WTC11 (cell line): ENCODE results near the gene C15orf39. TPM values are rescaled to one million over a fixed set of nuclear protein-coding genes. Genes with fewer than 3 reads are reported as not detected.

Experiments used
- ATAC-seq: fragments of 200-7000 bp; cut with Tn5 transposase; 2 replicates; pipeline ENCODE4 v1.10.0; 2021; ENCODE audit warnings: mild to moderate bottlenecking, moderate library complexity
- CTCF ChIA-PET: fragments of 300-600 bp; sonication (Branson Sonifier 250); formaldehyde crosslinking; loops from one replicate; lab custom pipeline; 2021; ENCODE audit warnings: antibody characterized with exemption; lab: Charles Lee
- POLR2A ChIA-PET: fragments of 350-600 bp; sonication (Branson Sonifier 250); formaldehyde crosslinking; loops from one replicate; lab custom pipeline; 2021; ENCODE audit warnings: antibody characterized with exemption; lab: Charles Lee
- DNase-seq: peaks from one replicate; pipeline ENCODE4 v3.0.0; 2021; ENCODE audit warnings: low spot score
- H3K27ac Mint-ChIP-seq: 2 replicates; pipeline ENCODE4 v1.8.0; 2021; ENCODE audit warnings: mixed read lengths
- H3K27me3 Mint-ChIP-seq: 2 replicates; pipeline ENCODE4 v1.8.0; 2021; ENCODE audit warnings: low read depth, mild to moderate bottlenecking, moderate library complexity, mixed read lengths
- H3K36me3 Mint-ChIP-seq: 2 replicates; pipeline ENCODE4 v1.8.0; 2021; ENCODE audit warnings: mixed read lengths
- H3K4me1 Mint-ChIP-seq: 2 replicates; pipeline ENCODE4 v1.8.0; 2022; ENCODE audit warnings: mixed read lengths
- H3K4me3 Mint-ChIP-seq: 2 replicates; pipeline ENCODE4 v1.8.0; 2021; ENCODE audit warnings: mild to moderate bottlenecking, moderate library complexity, mixed read lengths
- H3K9me3 Mint-ChIP-seq: 2 replicates; pipeline ENCODE4 v1.8.0; 2021; ENCODE audit warnings: mixed read lengths
- ELF4 ChIP-seq: sonication (generic); formaldehyde crosslinking; IDR thresholded peaks from 2 replicates; pipeline ENCODE4 v1.8.1; 2022; ENCODE audit warnings: low read depth, mild to moderate bottlenecking, moderate library complexity, missing genetic modification reagents
- EMX1 ChIP-seq: fragments of 250-450 bp; sonication (Bioruptor Pico); IDR thresholded peaks from 2 replicates; pipeline ENCODE4 v1.8.0; 2021; ENCODE audit warnings: mild to moderate bottlenecking
- FOXJ3 ChIP-seq: sonication (generic); formaldehyde crosslinking; IDR thresholded peaks from 2 replicates; pipeline ENCODE4 v1.9.0; 2021; ENCODE audit warnings: missing genetic modification reagents, mild to moderate bottlenecking, borderline replicate concordance
- FOXP1 ChIP-seq: sonication (generic); formaldehyde crosslinking; IDR thresholded peaks from 2 replicates; pipeline ENCODE4 v1.8.0; 2022; ENCODE audit warnings: missing genetic modification reagents, mild to moderate bottlenecking, moderate library complexity, borderline replicate concordance
- MYBL2 ChIP-seq: sonication (generic); formaldehyde crosslinking; IDR thresholded peaks from 2 replicates; pipeline ENCODE4 v1.8.1; 2023; ENCODE audit warnings: mild to moderate bottlenecking, moderate library complexity, missing genetic modification reagents
- NFATC4 ChIP-seq: fragments of 250-450 bp; sonication (Bioruptor Pico); IDR thresholded peaks from 2 replicates; pipeline ENCODE4 v1.9.0; 2021; ENCODE audit warnings: mild to moderate bottlenecking
- RELA ChIP-seq: sonication (generic); formaldehyde crosslinking; IDR thresholded peaks from 2 replicates; pipeline ENCODE4 v1.8.1; 2022; ENCODE audit warnings: missing genetic modification reagents, mild to moderate bottlenecking, borderline replicate concordance
- TEAD1 ChIP-seq: sonication (generic); formaldehyde crosslinking; IDR thresholded peaks from 2 replicates; pipeline ENCODE4 v1.8.0; 2022; ENCODE audit warnings: mild to moderate bottlenecking, missing genetic modification reagents
- ZNF138 ChIP-seq: sonication (generic); formaldehyde crosslinking; conservative IDR thresholded peaks from 2 replicates; pipeline ENCODE4 v1.8.1; 2022; ENCODE audit warnings: mild to moderate bottlenecking, moderate library complexity, missing genetic modification reagents
- ZNF219 ChIP-seq: sonication (generic); formaldehyde crosslinking; IDR thresholded peaks from 2 replicates; pipeline ENCODE4 v1.8.0; 2023; ENCODE audit warnings: missing genetic modification reagents, mild to moderate bottlenecking, borderline replicate concordance
- ZNF232 ChIP-seq: sonication (generic); formaldehyde crosslinking; IDR thresholded peaks from 2 replicates; pipeline ENCODE4 v1.8.0; 2022; ENCODE audit warnings: mild to moderate bottlenecking, missing genetic modification reagents
- ZNF317 ChIP-seq: sonication (generic); formaldehyde crosslinking; IDR thresholded peaks from 2 replicates; pipeline ENCODE4 v1.8.1; 2023; ENCODE audit warnings: low read depth, mild to moderate bottlenecking, moderate library complexity, missing genetic modification reagents, borderline replicate concordance
- ZNF396 ChIP-seq: fragments of 250-450 bp; sonication (Bioruptor Pico); IDR thresholded peaks from 2 replicates; pipeline ENCODE4 v1.8.0; 2021; ENCODE audit warnings: mild to moderate bottlenecking, moderate library complexity, borderline replicate concordance
- ZNF423 ChIP-seq: fragments of 250-450 bp; sonication (Bioruptor Pico); IDR thresholded peaks from 2 replicates; pipeline ENCODE4 v2.1.2; 2022; ENCODE audit warnings: mild to moderate bottlenecking, moderate library complexity
- total RNA-seq: library from RNA; stranded (reverse); gene quantifications from 3 replicates; pipeline ENCODE4 v1.2.3, GENCODE V29; 2021
- TF ChIP-seq, protein P1 (sequence below): sonication (generic); formaldehyde crosslinking; IDR thresholded peaks from 2 replicates; pipeline ENCODE4 v1.8.1; 2023; ENCODE audit warnings: mild to moderate bottlenecking, missing genetic modification reagents, moderate library complexity
- TF ChIP-seq, protein P2 (sequence below): sonication (generic); formaldehyde crosslinking; IDR thresholded peaks from 2 replicates; pipeline ENCODE4 v1.8.1; 2023; ENCODE audit warnings: mild to moderate bottlenecking, moderate library complexity, missing genetic modification reagents
- TF ChIP-seq, protein P3 (sequence below): sonication (generic); formaldehyde crosslinking; IDR thresholded peaks from 2 replicates; pipeline ENCODE4 v1.8.0; 2022; ENCODE audit warnings: mild to moderate bottlenecking, missing genetic modification reagents
- TF ChIP-seq, protein P4 (sequence below): fragments of 250-450 bp; sonication (Bioruptor Pico); IDR thresholded peaks from 2 replicates; pipeline ENCODE4 v1.9.0; 2021; ENCODE audit warnings: moderate library complexity, mild to moderate bottlenecking, inconsistent platforms, borderline replicate concordance
- TF ChIP-seq, protein P5 (sequence below): fragments of 250-450 bp; sonication (Bioruptor Pico); IDR thresholded peaks from 2 replicates; pipeline ENCODE4 v1.9.0; 2021; ENCODE audit warnings: mild to moderate bottlenecking

Gene C15orf39
- total RNA-seq, 1 experiment from 2014 or later: 52.8 TPM

DNA sequence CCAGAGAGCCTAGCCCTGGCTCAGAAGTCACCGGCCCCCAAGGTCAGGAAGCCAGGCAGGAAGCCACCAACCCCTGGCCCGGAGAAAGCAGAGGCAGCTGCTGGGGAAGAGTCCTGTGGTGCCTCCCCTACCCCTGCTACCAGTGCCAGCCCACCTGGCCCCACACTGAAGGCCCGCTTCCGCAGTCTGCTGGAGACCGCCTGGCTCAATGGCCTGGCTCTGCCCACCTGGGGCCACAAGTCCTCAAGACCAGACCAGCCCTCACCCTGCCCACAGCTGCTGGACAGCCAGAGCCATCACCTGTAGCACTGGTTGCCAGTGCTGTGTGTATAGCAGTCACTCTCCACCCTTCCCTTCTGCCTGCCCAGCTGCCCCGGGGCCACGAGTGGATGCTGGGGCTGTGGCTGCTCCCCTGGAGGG lies 9.1 kb downstream of the C15orf39 start:
- Mint-ChIP-seq H3K27ac (no peak overlapping the region), H3K27me3 (no peaks in the 10 kb centered on the region), H3K4me3 (no peak overlapping the region), H3K9me3 (no peaks in the 10 kb centered on the region), H3K4me1 (peaks cover 23% of the 10 kb centered on the region), H3K36me3 (peaks cover 43% of the 10 kb centered on the region)
- TF ChIP-seq NFATC4 (CRISPR knock-in tag): no peak
- TF ChIP-seq, protein P1, sequence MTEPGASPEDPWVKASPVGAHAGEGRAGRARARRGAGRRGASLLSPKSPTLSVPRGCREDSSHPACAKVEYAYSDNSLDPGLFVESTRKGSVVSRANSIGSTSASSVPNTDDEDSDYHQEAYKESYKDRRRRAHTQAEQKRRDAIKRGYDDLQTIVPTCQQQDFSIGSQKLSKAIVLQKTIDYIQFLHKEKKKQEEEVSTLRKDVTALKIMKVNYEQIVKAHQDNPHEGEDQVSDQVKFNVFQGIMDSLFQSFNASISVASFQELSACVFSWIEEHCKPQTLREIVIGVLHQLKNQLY (CRISPR knock-in tag): no peak
- no peak for TF ChIP-seq TEAD1 (CRISPR knock-in tag)
- 0 out of 2 replicates have a peak, but pooled peaks have one; percentile 30 for TF ChIP-seq RELA (CRISPR knock-in tag)
- ATAC-seq: no peak
- DNase-seq: no peak
- POLR2A ChIA-PET: interaction anchor here (0.6 kb wide), 1 partner anchor 160 kb away, joined by 7 read pairs; no protein-coding TSS in a partner anchor
- CTCF ChIA-PET: no interaction called here

DNA sequence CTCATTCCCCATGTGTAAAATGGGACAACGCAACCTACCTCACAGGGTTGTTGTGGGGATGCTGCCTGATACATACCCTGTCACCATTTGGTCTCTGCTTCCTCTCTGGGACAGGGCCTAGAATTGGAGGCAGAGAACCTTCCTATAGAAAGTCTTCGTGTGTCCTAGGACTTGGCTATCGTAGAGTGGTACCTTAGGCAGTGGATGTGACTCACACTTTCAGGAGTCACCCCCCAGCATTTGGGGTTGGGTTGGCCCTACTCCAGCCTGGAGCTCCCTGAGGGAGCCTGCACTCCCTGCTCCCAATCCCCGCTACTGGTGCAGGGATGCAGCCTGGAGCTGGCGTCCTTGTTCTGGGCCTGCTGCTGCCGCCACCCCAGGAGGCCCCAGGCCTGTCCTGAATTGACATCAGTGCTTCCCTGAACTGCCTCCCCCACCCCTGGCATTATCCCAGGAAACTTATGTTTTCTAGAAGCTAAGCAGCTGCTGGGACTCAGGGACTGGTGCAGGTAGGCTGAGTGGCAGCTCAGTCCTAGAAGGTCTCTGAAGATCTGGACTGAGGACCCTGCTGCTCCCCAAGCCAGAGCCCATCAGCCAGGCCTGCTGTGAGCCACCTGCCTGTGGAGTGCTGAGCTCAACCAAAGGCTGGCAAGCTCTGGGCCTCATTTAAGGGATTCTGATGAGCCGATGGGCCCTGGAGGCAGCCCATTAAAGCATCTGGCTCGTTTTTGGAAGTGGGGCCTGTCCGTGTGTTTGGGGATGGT lies 9.9 kb downstream of the C15orf39 start:
- H3K4me1 Mint-ChIP-seq: peaks cover 24% of the 10 kb centered on the region
- H3K9me3 Mint-ChIP-seq: no peaks in the 10 kb centered on the region
- TF ChIP-seq ZNF317 (no peak), NFATC4 (CRISPR knock-in tag) (no peak), ZNF232 (CRISPR knock-in tag) (no peak), EMX1 (CRISPR knock-in tag) (no peak), ZNF396 (CRISPR knock-in tag) (no peak), FOXP1 (CRISPR knock-in tag) (no peak), FOXJ3 (CRISPR knock-in tag) (no peak), ZNF423 (CRISPR knock-in tag) (no peak)
- TF ChIP-seq, protein P2, sequence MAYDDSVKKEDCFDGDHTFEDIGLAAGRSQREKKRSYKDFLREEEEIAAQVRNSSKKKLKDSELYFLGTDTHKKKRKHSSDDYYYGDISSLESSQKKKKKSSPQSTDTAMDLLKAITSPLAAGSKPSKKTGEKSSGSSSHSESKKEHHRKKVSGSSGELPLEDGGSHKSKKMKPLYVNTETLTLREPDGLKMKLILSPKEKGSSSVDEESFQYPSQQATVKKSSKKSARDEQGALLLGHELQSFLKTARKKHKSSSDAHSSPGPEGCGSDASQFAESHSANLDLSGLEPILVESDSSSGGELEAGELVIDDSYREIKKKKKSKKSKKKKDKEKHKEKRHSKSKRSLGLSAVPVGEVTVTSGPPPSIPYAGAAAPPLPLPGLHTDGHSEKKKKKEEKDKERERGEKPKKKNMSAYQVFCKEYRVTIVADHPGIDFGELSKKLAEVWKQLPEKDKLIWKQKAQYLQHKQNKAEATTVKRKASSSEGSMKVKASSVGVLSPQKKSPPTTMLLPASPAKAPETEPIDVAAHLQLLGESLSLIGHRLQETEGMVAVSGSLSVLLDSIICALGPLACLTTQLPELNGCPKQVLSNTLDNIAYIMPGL (CRISPR knock-in tag): no peak
- TF ChIP-seq, protein P3, sequence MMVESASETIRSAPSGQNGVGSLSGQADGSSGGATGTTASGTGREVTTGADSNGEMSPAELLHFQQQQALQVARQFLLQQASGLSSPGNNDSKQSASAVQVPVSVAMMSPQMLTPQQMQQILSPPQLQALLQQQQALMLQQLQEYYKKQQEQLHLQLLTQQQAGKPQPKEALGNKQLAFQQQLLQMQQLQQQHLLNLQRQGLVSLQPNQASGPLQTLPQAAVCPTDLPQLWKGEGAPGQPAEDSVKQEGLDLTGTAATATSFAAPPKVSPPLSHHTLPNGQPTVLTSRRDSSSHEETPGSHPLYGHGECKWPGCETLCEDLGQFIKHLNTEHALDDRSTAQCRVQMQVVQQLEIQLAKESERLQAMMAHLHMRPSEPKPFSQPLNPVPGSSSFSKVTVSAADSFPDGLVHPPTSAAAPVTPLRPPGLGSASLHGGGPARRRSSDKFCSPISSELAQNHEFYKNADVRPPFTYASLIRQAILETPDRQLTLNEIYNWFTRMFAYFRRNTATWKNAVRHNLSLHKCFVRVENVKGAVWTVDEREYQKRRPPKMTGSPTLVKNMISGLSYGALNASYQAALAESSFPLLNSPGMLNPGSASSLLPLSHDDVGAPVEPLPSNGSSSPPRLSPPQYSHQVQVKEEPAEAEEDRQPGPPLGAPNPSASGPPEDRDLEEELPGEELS (CRISPR knock-in tag): no peak
- TF ChIP-seq, all 79 proteins: peak for 0
- H3K36me3 Mint-ChIP-seq: peaks cover 40% of the 10 kb centered on the region
- H3K27me3 Mint-ChIP-seq: no peaks in the 10 kb centered on the region
- CTCF ChIA-PET: interaction anchor here (0.5 kb wide), 1 partner anchor 168 kb away, joined by 3 read pairs; no protein-coding TSS in a partner anchor
- H3K27ac Mint-ChIP-seq: no peak overlapping the region
- no peak overlapping the region for H3K4me3 Mint-ChIP-seq
- no peak for ATAC-seq
- POLR2A ChIA-PET: interaction anchor here (1.0 kb wide), 1 partner anchor 175 kb away, joined by 4 read pairs; no protein-coding TSS in a partner anchor
- DNase-seq: no peak

DNA sequence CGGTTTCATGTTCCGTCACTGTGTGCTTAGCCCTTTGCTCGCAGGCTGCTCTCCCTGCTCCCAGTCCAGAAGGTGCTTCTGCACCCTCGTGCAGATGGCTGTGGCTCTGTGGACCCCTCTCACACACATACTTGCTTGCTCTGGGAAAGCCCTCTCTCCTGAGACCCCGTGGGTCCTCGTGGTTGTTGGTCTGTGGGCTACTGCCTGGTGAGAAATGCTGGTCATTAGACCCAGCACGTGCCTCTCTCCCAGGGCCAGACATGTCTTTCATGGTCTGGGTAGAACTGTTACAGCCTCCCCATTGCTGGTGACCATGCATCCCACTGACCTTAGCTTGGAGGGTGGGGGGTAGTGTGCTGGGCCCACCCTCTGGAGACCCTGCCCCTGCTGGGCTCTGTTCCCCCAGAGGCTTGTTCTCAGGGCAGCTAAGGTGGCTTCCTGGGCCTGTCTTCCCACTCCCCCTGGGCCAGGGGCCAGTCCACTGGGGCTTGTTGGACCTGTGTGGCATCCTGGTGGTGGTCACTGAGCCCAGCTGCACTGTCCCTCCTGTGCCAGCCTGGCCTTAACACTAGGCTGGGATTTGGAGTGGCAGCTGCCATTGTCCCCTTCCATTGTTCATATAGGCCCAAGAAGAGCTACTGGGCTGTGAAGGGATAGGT lies 10.6 kb downstream of the C15orf39 start:
- ChIA-PET CTCF (interaction anchor here (0.5 kb wide), 1 partner anchor 169 kb away, joined by 3 read pairs; no protein-coding TSS in a partner anchor), POLR2A (interaction anchor here (1.0 to 1.3 kb wide), 2 partner anchors 12 to 176 kb away, joined by 3 to 4 read pairs; no protein-coding TSS in a partner anchor)
- Mint-ChIP-seq H3K4me1 (peaks cover 24% of the 10 kb centered on the region), H3K9me3 (no peaks in the 10 kb centered on the region), H3K27ac (no peak overlapping the region; the same call in 1 of the 2 replicates), H3K27me3 (no peaks in the 10 kb centered on the region; the same call in 1 of the 2 replicates), H3K36me3 (peaks cover 37% of the 10 kb centered on the region), H3K4me3 (no peak overlapping the region)
- TF ChIP-seq MYBL2 (CRISPR knock-in tag) (no peak), ZNF219 (CRISPR knock-in tag) (no peak), ELF4 (CRISPR knock-in tag) (no peak), ZNF317 (no peak), ZNF138 (CRISPR knock-in tag) (no peak), FOXJ3 (CRISPR knock-in tag) (no peak)
- TF ChIP-seq, protein P4, sequence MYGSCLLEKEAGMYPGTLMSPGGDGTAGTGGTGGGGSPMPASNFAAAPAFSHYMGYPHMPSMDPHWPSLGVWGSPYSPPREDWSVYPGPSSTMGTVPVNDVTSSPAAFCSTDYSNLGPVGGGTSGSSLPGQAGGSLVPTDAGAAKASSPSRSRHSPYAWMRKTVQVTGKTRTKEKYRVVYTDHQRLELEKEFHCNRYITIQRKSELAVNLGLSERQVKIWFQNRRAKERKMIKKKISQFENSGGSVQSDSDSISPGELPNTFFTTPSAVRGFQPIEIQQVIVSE (CRISPR knock-in tag): no peak
- TF ChIP-seq, protein P5, sequence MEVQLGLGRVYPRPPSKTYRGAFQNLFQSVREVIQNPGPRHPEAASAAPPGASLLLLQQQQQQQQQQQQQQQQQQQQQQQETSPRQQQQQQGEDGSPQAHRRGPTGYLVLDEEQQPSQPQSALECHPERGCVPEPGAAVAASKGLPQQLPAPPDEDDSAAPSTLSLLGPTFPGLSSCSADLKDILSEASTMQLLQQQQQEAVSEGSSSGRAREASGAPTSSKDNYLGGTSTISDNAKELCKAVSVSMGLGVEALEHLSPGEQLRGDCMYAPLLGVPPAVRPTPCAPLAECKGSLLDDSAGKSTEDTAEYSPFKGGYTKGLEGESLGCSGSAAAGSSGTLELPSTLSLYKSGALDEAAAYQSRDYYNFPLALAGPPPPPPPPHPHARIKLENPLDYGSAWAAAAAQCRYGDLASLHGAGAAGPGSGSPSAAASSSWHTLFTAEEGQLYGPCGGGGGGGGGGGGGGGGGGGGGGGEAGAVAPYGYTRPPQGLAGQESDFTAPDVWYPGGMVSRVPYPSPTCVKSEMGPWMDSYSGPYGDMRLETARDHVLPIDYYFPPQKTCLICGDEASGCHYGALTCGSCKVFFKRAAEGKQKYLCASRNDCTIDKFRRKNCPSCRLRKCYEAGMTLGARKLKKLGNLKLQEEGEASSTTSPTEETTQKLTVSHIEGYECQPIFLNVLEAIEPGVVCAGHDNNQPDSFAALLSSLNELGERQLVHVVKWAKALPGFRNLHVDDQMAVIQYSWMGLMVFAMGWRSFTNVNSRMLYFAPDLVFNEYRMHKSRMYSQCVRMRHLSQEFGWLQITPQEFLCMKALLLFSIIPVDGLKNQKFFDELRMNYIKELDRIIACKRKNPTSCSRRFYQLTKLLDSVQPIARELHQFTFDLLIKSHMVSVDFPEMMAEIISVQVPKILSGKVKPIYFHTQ (CRISPR knock-in tag): no peak
- no peak for DNase-seq
- ATAC-seq: no peak
